Vein endothelial cell (primary cell): ENCODE data around the gene ATP6V0E2. TPM values are rescaled to one million over a fixed set of nuclear protein-coding genes. Genes with fewer than 3 reads are reported as not detected.

ENCODE experiments used
- small RNA-seq: library from RNA; depleted of rRNA; stranded (forward); fragments of <200 nt; gene quantifications from one replicate; pipeline ENCODE3, GENCODE V24; 2012
- total RNA-seq: library from RNA; depleted of rRNA; stranded (reverse); fragments of >200 nt; gene quantifications from 2 replicates; pipeline ENCODE4 v1.2.3, GENCODE V29; 2012

Gene ATP6V0E2
- 24.2 and 26.7 TPM in 2 replicates for total RNA-seq

GRCh38 chr7:149873074-149873969 lies at the start of gene ATP6V0E2:
Gene ATP6V0E2, plus strand, starts transcription at chr7:149873969. Its CDS starts 97 bp downstream, at chr7:149874066.

GRCh38 chr7:149838224-149838991 lies 35.4 kb upstream of the ATP6V0E2 start, which contains the start of gene ZNF862:
Gene ZNF862, plus strand, starts transcription at chr7:149838375. Its CDS starts 237 bp downstream, at chr7:149838612.

Small RNA genes within 50 kb of the gene (small RNA-seq; reads per million reads assigned to genes)
- not detected for gene AC093458.1

Other genes with a start within 250 kb of the ATP6V0E2 start
- gene ZNF467, start 100.4 kb upstream of the ATP6V0E2 start, total RNA-seq = 2.7 and 9.5 TPM in 2 replicates
- 8.5 and 12.0 TPM in 2 replicates for gene ZNF862, start 35.6 kb upstream of the ATP6V0E2 start, total RNA-seq